Stimulated activated CD4-positive, alpha-beta T cell treated with anti-CD3 and anti-CD28 coated beads, Interleukin-1b, Interleukin-23, amount 100 ng/mL, for 48 hours (primary cell): ENCODE results near the gene RASGRP3.
"Not testable (repeated sequence)": the region's sequence is repeated elsewhere in the genome, so short reads cannot be mapped to it uniquely, and the experiment has no call there.

Source experiments
- DNase-seq: peaks from one replicate; pipeline ENCODE4 v3.0.0-alpha.2; 2020

Gene RASGRP3, protein sequence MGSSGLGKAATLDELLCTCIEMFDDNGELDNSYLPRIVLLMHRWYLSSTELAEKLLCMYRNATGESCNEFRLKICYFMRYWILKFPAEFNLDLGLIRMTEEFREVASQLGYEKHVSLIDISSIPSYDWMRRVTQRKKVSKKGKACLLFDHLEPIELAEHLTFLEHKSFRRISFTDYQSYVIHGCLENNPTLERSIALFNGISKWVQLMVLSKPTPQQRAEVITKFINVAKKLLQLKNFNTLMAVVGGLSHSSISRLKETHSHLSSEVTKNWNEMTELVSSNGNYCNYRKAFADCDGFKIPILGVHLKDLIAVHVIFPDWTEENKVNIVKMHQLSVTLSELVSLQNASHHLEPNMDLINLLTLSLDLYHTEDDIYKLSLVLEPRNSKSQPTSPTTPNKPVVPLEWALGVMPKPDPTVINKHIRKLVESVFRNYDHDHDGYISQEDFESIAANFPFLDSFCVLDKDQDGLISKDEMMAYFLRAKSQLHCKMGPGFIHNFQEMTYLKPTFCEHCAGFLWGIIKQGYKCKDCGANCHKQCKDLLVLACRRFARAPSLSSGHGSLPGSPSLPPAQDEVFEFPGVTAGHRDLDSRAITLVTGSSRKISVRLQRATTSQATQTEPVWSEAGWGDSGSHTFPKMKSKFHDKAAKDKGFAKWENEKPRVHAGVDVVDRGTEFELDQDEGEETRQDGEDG

DNA sequence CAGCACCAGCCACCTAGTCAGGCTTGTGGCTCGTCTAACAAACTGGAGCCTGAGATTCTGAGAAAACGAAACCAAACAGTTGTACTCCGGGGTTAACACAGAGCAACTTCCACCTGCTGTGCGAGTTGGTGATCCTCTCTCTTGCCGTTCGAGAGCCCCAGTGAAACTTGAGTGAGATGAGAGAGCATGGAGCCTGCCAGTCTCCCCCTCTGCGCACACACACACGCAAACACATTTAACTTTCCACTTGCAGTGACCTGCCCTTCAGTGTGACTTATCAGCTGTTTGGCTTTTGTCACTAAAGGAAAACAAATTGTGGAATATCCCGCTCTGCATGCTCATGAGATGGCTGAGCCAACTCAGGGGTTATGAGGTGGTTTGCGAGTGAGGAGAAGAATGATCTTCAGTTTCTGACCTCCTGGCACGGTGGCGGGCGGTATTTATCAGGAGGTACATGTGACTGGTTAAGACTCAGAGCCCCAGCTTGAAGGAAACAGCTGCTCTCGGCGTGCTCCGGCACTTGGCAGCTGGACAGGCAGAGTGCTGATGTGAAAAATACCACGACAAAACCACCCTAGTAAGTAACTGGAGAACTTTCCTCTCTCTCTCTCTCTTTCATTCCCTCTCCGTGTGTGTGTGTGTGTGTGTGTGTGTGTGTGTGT lies at the start of gene RASGRP3:
RASGRP3 (plus strand) TSS at position 519 of the 662 bp plus-strand sequence. CDS start 38,488 bp downstream, outside the sequence.
- DNase-seq, result peak; percentile 60

DNA sequence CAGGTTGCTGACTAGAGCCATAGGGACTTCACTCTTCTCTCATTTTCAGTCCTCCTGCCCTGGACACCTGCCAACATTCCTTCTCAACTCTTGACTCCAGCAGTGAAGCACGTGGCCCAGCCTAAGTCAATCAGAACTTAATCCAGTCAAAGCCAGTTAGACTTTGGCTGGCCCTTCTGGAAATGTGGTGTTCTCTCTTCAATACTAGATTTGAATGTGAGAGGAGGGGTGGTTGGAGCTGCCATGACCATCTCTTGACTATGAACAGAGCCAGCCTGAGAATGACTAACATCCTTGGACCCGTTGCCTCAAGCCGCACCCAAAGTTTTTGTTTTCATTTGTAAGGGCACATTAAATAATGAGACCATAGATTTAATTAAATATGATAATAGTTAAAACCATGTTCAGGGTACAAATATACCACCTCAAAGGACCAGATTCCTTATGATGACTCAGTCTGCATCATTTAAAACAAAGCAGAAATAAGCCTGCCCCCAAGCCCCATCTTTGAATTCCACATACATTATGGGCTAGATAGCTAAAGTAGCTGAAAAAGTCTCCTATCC lies 49.7 kb upstream of the RASGRP3 start:
- no peak for DNase-seq

DNA sequence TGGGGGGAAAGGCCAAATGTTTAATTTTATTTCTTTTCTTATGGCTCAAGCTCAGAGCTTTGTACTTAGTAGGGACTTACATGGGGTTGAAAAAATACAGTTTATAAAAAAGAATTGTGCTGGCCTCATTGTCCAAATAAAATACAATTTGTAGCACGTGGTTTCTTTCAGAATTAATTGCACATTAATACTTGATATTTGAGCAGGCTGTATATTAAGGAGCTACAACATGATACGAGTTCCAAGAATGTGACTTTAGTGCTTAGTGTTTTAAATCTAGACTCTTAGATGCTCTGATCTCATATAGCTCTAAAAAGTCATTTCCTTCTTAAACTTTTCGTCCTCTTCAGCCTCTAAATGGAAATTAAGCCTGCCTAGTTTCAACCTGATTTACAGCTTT lies 46.4 kb upstream of the RASGRP3 start:
- no peak for DNase-seq

DNA sequence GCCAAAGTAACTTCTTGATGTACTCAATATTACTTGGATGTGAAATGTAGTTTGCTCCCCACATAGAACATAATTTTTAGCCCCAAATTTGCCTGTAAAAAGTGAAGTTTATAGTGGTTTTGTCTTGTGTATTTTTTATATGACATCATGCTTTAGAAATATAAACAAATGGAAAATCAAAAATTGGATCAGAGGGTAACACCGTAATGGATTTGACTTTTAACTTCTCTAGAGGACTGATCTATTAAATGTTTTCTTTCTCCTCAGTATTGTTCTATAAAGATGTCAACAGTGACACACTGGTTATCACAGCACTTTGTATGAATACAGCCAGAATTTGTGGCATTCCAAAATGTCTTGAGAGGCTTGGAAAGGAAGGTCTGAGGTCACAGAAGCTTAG lies 45.6 kb upstream of the RASGRP3 start:
- DNase-seq, result no peak

DNA sequence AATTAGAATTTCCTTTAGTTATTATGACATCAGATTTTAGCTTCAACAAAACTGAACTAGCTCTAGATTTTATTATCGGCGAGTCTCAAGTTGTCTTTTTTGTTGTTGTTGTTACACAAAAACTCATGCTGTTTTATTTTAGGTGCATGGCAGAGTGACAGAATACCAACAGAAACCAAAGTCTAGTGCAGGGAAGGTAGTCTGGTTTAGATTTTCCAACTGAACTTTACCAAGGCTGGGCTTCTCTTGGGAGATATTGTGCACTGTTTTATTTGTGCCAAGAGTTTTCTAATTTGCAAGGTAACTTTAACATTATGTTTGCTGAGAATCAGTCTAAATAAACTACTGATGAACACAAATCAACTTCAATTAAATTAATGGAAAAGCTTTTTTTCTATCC lies 43.6 kb upstream of the RASGRP3 start:
- no peak for DNase-seq

DNA sequence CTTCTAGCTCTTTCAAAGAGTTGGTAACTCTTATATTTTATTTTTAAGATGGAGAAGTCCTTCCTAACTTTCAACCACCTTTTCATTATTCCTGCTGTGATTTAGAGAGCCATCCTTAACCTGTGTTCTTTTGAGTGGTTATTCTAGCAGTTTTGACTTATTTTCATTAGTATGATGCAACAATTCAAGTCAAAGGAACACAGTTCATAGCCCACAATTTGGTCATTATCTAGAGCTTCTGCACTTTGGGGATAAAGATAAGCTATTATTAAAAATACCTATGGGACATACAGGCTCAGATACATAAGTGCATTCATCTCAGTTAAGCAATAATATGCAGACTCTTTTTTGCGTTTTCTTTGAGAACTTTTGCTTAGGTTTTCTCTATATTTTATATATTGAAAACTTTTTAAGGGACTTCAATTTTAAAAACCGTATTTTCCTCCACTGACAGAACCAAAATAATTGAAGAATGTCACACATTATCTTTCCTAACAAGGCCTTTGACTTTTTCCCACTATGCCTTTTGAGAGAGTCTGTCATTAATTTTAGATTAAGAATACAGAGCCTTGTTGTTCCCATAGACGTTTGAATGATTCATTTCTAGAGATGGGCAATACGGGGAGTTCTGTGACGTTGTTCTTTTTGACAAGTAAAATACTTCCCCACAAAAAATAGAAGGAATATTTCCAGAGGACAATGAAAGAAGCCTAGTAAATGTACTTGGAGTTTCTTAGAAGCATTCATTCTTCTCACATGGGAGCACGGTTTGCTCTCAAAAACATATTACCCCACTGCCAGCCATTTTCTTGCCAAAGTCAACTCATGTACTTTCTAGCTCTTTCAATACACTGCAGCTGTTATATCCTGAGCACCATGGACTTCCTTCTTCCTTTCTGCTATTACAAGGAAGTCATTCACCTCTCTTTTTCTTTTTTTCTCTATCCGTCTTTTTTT lies 42.9 kb upstream of the RASGRP3 start:
- DNase-seq, result no peak

DNA sequence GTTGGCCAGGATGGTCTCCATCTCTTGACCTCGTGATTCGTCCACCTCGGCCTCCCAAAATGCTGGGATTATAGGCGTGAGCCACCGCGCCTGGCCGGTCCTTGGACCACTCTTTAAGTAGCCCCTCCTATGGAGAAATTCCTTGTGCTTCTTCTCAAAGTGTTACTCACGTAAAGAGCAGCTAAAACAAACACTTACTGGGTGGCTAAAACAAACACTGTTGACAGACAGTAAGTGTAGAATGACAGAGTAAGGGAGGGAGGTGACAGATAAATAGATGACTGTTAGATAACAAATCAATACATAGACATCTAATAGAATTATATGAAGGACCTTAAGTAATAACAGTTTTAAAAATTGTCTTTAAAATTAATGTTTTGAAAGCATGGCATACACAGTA lies 40.9 kb upstream of the RASGRP3 start:
- DNase-seq, result no peak

DNA sequence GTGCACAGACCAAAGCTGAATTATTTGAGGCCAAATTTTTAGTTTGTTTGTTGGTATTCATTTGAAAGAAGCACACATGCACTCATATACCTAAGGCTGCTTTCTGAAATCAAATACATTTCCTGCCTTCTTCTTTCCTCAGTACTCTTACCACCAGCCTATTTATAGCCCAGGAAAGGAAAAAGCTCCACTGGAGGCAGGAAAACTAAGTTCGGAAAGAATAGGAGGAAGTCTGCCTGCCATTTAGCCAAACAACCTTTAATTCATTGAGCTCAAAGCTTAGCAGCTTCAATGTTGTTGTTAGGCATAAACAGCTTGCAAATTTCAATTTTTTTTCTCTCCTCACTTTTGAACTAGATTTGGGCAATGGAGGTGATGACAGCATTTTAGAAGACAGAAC lies 40.4 kb upstream of the RASGRP3 start:
- DNase-seq, result no peak

DNA sequence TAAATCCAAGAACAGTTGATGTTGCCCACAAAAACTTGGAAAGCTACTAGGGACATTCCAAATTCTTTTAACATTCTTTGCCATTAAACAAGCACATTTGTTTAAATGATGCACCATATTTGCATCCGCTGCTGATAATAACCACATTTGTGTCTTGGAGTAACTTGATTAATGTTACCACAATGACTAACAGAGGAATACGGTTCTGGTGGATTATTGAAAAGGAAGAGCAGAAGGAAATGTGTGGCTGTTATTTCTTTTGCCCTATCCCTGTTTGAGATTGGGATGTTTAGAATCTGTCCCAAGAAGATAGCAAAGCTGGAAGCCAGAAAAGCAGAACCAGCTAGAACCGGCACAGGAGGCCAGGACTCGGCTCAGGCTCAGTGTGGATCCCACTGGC lies 39.2 kb upstream of the RASGRP3 start:
- no peak for DNase-seq

DNA sequence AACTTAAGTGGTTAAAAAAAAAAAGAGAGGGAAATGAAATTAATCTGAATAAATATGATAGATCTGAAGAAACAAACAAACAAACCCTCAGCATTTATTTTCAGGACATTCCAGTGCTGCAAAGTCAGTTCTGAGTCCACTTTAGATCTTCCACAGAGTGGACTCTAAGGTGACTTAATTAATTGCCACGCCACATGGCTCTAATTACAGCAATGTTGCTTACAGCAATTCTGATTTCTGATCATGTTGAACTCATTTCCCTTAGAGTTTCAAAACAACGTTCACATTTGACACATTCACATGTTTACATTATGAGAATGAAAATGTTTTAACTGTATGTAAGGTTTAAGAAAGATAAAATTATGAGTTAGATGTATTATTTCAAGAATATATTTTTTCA lies 38.6 kb upstream of the RASGRP3 start:
- DNase-seq, result no peak

DNA sequence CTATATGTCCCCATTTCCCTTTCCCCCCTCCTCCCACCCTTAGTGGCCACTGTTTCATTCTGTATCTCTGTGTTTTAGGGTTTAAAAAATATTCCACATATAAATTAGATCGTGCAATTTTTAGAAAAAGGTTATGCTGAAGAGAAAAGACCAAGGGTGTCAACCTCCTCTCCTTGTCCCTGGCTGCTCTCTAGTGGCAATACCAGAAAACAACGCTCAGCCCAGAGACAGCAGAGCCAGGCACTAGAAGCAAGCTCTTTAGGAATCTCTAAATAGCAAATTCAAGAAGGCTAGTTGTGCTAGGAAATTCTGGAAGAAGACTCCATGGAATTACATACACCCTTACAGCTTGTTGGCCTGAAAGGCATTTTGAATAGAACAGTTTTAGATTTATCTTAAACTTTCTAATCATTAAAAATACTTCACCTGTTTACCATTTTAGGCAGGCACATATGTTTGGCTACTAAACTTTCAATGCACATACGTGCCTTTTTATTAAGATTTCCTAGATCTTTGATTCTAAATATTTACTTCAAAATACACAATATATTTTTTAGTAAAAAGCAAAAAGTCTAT lies 35.1 kb upstream of the RASGRP3 start:
- peak; percentile 6 for DNase-seq

DNA sequence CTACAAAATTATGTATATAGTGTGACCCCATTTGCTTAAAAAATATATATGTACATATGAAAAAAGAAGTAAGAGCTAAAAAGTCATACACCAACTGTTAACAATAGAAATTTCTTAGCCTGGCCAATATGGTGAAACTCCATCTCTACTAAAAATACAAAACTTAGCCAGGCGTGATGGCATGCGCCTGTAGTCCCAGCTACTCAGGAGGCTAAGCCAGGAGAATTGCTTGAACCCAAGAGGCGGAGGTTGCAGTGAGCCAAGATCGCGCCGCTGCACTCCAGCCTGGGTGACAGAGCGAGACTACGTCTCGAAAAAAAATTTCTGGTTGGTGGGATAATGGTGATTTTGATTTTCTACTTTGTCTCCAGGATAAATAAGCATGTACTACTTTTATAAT lies 34.4 kb upstream of the RASGRP3 start:
- DNase-seq, result not testable (repeated sequence)

DNA sequence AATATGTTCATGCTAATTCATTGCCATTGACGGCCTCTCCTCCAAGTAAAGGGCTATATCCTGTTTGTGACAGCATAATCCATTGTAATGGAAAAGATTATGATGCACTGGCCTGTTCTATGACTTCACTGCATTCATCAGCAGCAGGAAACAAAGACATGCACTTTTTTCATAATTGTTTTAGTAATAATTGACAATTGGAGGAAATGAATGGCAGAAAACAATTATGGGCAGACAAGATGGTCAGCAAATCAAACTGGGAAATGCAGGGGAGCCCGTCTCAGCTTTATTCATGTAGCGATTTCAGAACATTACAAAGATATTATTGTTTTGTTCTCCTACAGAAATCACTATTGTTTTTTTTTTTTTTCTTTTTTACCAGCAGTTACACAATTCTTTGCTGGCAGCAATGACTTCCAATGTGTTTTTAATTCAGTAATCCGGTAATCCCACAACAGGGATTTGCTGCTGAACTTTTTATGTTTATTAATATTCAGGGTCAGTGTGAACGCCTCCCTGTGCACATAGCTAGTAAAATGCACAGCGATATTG lies 33.8 kb upstream of the RASGRP3 start:
- no peak for DNase-seq

DNA sequence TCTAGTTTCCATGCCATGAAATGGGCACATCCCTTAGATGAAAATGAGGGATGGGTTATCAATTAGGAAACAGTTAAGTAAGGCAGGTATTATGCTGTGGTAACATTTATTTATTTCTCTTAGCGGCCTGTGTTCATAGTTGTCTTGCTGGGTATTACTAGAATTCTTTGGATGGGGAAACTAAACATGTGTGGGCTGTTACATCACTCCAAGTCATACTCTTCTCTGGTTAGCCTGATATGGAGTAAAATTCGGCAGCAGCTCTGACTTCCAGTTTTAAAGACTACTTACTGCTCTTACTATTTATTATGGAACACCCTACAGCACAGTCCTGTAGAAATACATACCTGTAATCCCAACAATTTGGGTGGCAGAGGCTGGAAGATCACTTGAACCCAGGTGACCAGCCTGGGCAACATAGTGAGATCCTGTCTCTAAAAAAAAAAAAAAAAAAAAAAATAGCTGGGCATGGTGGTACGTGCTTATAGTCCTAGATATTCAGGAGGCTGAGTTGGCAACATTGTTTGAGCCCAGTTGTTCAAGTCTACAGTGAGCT lies 33.1 kb upstream of the RASGRP3 start:
- DNase-seq, result no peak

DNA sequence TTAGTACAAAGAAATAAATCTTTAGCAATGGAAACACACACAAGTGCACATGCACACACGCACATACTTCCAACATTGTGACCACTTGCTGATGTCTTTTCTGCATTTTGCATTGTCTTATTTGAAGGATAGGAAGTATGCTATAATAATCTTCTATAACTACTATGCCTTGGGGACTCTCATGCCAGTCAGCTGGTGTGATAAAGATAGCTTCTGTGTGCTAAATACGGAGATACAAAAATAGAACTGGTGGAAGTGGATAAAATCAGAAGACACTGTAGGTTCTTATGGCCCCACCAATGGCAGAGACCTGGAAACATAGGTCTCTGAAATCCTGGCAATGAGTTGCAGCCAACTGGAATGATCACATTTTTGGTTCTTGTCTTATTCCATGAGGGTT lies 31.5 kb upstream of the RASGRP3 start:
- no peak for DNase-seq

DNA sequence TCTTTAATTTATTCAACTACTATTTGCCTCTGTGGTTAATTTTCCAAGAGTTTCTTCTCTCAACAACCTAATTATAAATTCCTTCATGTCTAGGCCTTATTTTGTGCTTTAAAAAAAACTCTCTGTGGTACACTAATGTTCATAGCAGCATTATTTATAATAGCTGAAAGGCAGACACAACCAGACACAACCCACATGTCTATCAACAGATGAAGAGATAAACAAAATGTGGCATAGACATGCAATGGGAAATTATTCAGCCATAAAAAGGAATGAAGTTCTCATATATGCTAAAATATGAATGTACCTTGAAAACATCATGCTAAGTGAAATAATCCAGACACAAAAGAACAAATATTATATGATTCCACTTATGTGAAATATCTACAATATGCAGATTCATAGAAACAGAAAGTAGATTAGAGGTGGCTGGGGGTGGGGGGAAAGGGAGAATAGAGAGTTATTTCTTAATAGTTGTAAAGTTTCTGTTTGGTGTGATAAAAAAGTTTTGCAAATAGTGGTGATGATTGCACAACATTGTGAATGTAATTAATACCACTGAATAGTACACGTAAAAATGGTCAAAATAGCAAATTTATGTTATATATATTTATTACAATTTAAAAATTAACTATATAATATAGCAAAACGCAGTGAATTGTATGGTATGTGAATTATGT lies 28.1 kb upstream of the RASGRP3 start:
- DNase-seq, result no peak

DNA sequence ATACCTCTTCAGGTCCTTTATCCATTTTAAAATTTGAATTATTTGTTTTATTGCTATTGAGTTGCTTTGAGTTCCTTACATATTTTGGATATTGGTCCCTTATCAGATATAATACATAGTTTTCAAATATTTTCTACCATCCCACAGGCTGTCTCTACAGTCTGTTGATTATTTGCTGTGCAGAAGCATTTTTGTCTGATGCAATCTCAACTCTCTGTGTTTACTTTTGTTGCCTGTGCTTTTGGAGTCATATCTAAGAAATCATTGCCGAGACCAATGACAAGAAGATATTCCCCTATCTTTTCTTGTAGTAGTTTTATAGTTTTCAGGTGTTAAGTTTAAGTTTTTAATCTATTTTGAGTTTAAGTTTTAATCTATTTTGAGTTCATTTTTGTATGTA lies 25.2 kb upstream of the RASGRP3 start:
- no peak for DNase-seq

DNA sequence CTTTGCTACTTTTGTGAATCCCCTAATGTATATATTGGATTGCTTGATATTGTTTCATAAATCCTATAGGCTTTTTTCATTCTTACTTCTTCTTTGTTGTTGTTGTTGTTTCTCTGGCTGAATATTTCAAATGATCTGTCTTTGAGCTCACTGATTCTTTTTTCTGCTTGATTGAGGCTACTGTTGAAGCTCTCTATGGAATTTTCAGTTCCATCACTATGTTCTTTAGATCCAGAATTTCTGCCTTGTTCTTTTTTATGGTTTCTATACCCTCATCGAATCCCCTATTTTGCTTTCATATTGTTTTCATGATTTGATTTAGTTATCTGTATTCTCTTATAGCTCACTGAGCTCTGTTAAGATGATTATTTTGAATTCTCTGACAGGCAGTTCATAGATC lies 24.6 kb upstream of the RASGRP3 start:
- no peak for DNase-seq

DNA sequence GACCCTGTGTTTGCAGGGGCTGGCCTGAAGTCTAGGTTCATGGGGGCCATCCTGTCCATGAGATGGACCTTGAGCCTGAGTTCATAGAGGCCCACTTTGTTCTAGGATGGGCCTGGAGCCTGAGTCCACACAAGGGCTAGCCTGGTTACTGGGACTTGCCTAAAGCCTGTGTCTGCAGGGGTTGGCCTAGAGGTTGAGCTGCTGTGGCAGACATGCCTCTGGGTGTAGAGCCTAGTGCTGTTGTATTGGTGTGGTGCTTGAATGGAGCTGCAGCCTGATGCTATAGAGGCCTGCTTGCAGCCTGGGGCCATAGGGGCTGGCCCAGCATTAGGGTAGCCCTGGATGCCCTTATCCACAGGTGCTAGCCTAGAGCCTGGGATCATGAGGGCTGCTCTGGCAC lies 23.9 kb upstream of the RASGRP3 start:
- DNase-seq, result no peak

DNA sequence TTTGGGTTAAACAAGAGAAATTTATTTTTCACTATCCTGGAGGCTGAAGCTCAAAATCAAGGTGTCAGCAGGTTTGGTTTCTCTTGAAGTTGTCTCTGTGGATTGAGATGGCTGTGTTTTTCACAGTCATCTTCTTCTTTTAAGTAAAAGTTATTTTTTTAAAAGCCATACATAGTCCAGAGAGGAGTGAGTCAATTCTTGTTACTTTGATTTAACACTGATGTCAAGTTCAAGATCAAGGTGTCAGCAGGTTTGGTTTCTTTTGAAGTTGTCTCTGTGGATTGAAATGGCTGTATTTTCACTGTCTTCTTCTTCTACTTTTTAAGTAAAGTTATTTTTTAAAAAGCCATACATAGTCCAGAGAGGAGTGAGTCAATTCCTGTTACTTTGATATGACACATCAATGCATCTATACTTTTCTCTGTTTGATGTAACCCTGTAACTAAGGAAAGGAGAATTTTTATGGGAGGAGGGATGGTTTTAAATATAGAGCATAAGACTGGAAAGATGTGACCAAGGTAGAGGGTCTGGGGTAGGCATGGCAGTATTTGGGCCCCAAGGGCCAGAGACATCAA lies 22.5 kb upstream of the RASGRP3 start:
- DNase-seq, result no peak
